Measurements from ENCODE around the gene LAMA3.

LAMA3 gene

GRCh38 chr18:23683155-23683554 is 6.1 kb upstream of the LAMA3 start:
- Histone ChIP-seq H3K4me3 (no peak overlapping the region), H3K9ac (no peak overlapping the region), H3K27ac (no peak overlapping the region), H3K36me3 (no peaks in the 10 kb centered on the region), H3K4me1 (no peaks in the 10 kb centered on the region), H3K27me3 (peaks cover 6 to 10% (median 8%) of the 10 kb centered on the region in 11 experiments), H4K20me1 (no peaks in the 10 kb centered on the region), H3K9me3 (replicated peaks in 1 of 11) (no peaks in the 10 kb centered on the region), H3K4me2 (no peak overlapping the region)
- TF ChIP-seq Cebpa-rat (IDR thresholded peaks at IDR 0.05), result no peak

- Histone ChIP-seq H3K36me3 (no peaks in the 10 kb centered on the region), H3K4me1 (peaks cover 0 to 2% (median 0%) of the 10 kb centered on the region in 10 experiments; a peak in 7 of 20 replicates), H3K4me3 (no peak overlapping the region), H3K4me2 (no peak overlapping the region), H3K27ac (no peak overlapping the region), H3K27me3 (peaks cover 11 to 15% (median 13%) of the 10 kb centered on the region in 11 experiments), H4K20me1 (0 out of 22 replicates have a peak, but pooled peaks cover 0 to under 1% (median 0%) of the 10 kb centered on the region in 11 experiments), H3K9me3 (replicated peaks in 1 of 11) (no peaks in the 10 kb centered on the region), H3K9ac (no peak overlapping the region)
- no peak for TF ChIP-seq Cebpa-rat (IDR thresholded peaks at IDR 0.05)
Measured at GRCh38 chr18:23683671-23684070, 5.6 kb upstream of the LAMA3 start.

- Histone ChIP-seq H3K36me3 (no peaks in the 10 kb centered on the region), H3K4me1 (peaks cover 9 to 10% (median 9%) of the 10 kb centered on the region in 10 experiments; a peak in 19 of 20 replicates), H3K9me3 (replicated peaks in 1 of 11) (peaks cover 0 to 1% (median 0%) of the 10 kb centered on the region in 11 experiments; a peak in 3 of 22 replicates), H4K20me1 (peaks cover 0 to 9% (median 0%) of the 10 kb centered on the region in 11 experiments; a peak in 2 of 22 replicates), H3K27me3 (peaks cover 21 to 25% (median 23%) of the 10 kb centered on the region in 11 experiments), H3K4me2 (no peak overlapping the region), H3K27ac (no peak overlapping the region), H3K9ac (no peak overlapping the region), H3K4me3 (no peak overlapping the region)
- TF ChIP-seq Cebpa-rat (IDR thresholded peaks at IDR 0.05), result no peak
Measured at GRCh38 chr18:23684515-23685197, 4.6 kb upstream of the LAMA3 start.

GRCh38 chr18:23688528-23688927 is 725 bp upstream of the LAMA3 start:
- Histone ChIP-seq H3K9ac (no peak overlapping the region), H3K36me3 (no peaks in the 10 kb centered on the region), H4K20me1 (peaks cover 0 to 16% (median 0%) of the 10 kb centered on the region in 11 experiments; a peak in 3 of 22 replicates), H3K4me3 (peak overlapping the region in 3 of 10 experiments; percentile 49 to 63 (median 62); a peak in 4 of 20 replicates), H3K4me1 (peaks cover 13 to 15% (median 14%) of the 10 kb centered on the region in 10 experiments; a peak in 19 of 20 replicates), H3K4me2 (peak overlapping the region in 7 of 11 experiments; percentile 87 to 97 (median 92); a peak in 11 of 22 replicates), H3K27ac (no peak overlapping the region), H3K27me3 (peaks cover 37 to 52% (median 44%) of the 10 kb centered on the region in 11 experiments), H3K9me3 (replicated peaks in 1 of 11) (peaks cover 0 to 12% (median 9%) of the 10 kb centered on the region in 11 experiments; a peak in 14 of 22 replicates)
- no peak for TF ChIP-seq Cebpa-rat (IDR thresholded peaks at IDR 0.05)

- Histone ChIP-seq H4K20me1 (peaks cover 0 to 16% (median 0%) of the 10 kb centered on the region in 11 experiments; a peak in 3 of 22 replicates), H3K27me3 (peaks cover 37 to 52% (median 44%) of the 10 kb centered on the region in 11 experiments), H3K27ac (no peak overlapping the region), H3K9ac (peak overlapping the region; percentile 14 to 65 (median 48); a peak in 18 of 22 replicates), H3K4me2 (peak overlapping the region; percentile 87 to 98 (median 93)), H3K4me1 (peaks cover 13 to 17% (median 14%) of the 10 kb centered on the region in 10 experiments; a peak in 19 of 20 replicates), H3K36me3 (no peaks in the 10 kb centered on the region), H3K9me3 (replicated peaks in 1 of 11) (peaks cover 0 to 12% (median 9%) of the 10 kb centered on the region in 11 experiments; a peak in 14 of 22 replicates), H3K4me3 (peak overlapping the region; percentile 49 to 72 (median 62))
- no peak for TF ChIP-seq Cebpa-rat (IDR thresholded peaks at IDR 0.05)
Measured at GRCh38 chr18:23689616-23690504, 607 bp downstream of the LAMA3 start.

- Histone ChIP-seq H4K20me1 (peaks cover 0 to 16% (median 0%) of the 10 kb centered on the region in 11 experiments; a peak in 3 of 22 replicates), H3K36me3 (no peaks in the 10 kb centered on the region), H3K9ac (no peak overlapping the region), H3K27ac (no peak overlapping the region), H3K9me3 (replicated peaks in 1 of 11) (peaks cover 0 to 12% (median 9%) of the 10 kb centered on the region in 11 experiments; a peak in 14 of 22 replicates), H3K4me3 (0 out of 20 replicates have a peak overlapping the region, but pooled peaks of 1 of the 10 experiments have one; percentile 62), H3K4me2 (no peak overlapping the region), H3K4me1 (peaks cover 13 to 24% (median 14%) of the 10 kb centered on the region in 10 experiments; a peak in 19 of 20 replicates), H3K27me3 (peaks cover 37 to 52% (median 44%) of the 10 kb centered on the region in 11 experiments)
- TF ChIP-seq Cebpa-rat (IDR thresholded peaks at IDR 0.05), result no peak
Measured at GRCh38 chr18:23690505-23691068, 1.3 kb downstream of the LAMA3 start.

- H3K9me3 ChIP-seq (replicated peaks in 1 of 11), result peaks cover 0 to 12% (median 9%) of the 10 kb centered on the region in 11 experiments; a peak in 14 of 22 replicates
- H3K4me3 ChIP-seq, result no peak overlapping the region
- no peak overlapping the region for H3K4me2 ChIP-seq
- H4K20me1 ChIP-seq, result peaks cover 0 to 13% (median 0%) of the 10 kb centered on the region in 11 experiments; a peak in 3 of 22 replicates
- H3K27me3 ChIP-seq, result peaks cover 22 to 35% (median 29%) of the 10 kb centered on the region in 11 experiments
- no peak overlapping the region for H3K9ac ChIP-seq
- H3K4me1 ChIP-seq, result peaks cover 12 to 23% (median 13%) of the 10 kb centered on the region in 10 experiments; a peak in 19 of 20 replicates
- no peaks in the 10 kb centered on the region for H3K36me3 ChIP-seq
- no peak for TF ChIP-seq Cebpa-rat (IDR thresholded peaks at IDR 0.05)
- H3K27ac ChIP-seq, result no peak overlapping the region
Measured at GRCh38 chr18:23693846-23694245, 4.6 kb downstream of the LAMA3 start.

Measured in BLaER1 treated with 17β-estradiol and CSF1 and Interleukin-3, amounts not matched to agents 10 nM and 100 nM (cell line).